ENCODE data around the gene ATP8A2.

ATP8A2 gene

GRCh38 chr13:25776722-25777121, 404.9 kb downstream of the ATP8A2 start:
- DNase-seq = no peak
- Mint-ChIP-seq H3K27me3 (ENCODE audit: low read depth, poor library complexity) (no peaks in the 10 kb centered on the region), H3K27ac (no peak overlapping the region), H3K36me3 (ENCODE audit: low read depth) (no peaks in the 10 kb centered on the region), H3K9me3 (no peaks in the 10 kb centered on the region), H3K4me3 (no peak overlapping the region), H3K4me1 (peaks cover 49% of the 10 kb centered on the region)
- no peak for TF ChIP-seq CTCF (IDR thresholded peaks at IDR 0.05)

- Mint-ChIP-seq H3K27ac (no peak overlapping the region), H3K27me3 (ENCODE audit: low read depth, poor library complexity) (no peaks in the 10 kb centered on the region), H3K4me1 (peaks cover 41% of the 10 kb centered on the region), H3K36me3 (ENCODE audit: low read depth) (no peaks in the 10 kb centered on the region), H3K9me3 (no peaks in the 10 kb centered on the region), H3K4me3 (no peak overlapping the region)
- TF ChIP-seq CTCF (IDR thresholded peaks at IDR 0.05) = no peak
- DNase-seq = no peak
These were observed 405.7 kb downstream of the ATP8A2 start for GRCh38 chr13:25777509-25777908.

GRCh38 chr13:25778365-25778764, 406.6 kb downstream of the ATP8A2 start:
- H3K4me3 Mint-ChIP-seq = no peak overlapping the region
- peaks cover 44% of the 10 kb centered on the region for H3K4me1 Mint-ChIP-seq
- no peak for TF ChIP-seq CTCF (IDR thresholded peaks at IDR 0.05)
- H3K36me3 Mint-ChIP-seq (ENCODE audit: low read depth) = no peaks in the 10 kb centered on the region
- H3K9me3 Mint-ChIP-seq = no peaks in the 10 kb centered on the region
- H3K27ac Mint-ChIP-seq = no peak overlapping the region
- no peak for DNase-seq
- H3K27me3 Mint-ChIP-seq (ENCODE audit: low read depth, poor library complexity) = peaks cover 4% of the 10 kb centered on the region

GRCh38 chr13:25778808-25779305, 407.1 kb downstream of the ATP8A2 start:
- no peak for TF ChIP-seq CTCF (IDR thresholded peaks at IDR 0.05)
- Mint-ChIP-seq H3K4me3 (no peak overlapping the region), H3K4me1 (peaks cover 49% of the 10 kb centered on the region), H3K36me3 (ENCODE audit: low read depth) (no peaks in the 10 kb centered on the region), H3K9me3 (no peaks in the 10 kb centered on the region), H3K27me3 (ENCODE audit: low read depth, poor library complexity) (peaks cover 4% of the 10 kb centered on the region), H3K27ac (no peak overlapping the region)
- DNase-seq = no peak

GRCh38 chr13:25783076-25783475, 411.3 kb downstream of the ATP8A2 start:
- DNase-seq = no peak
- TF ChIP-seq CTCF (IDR thresholded peaks at IDR 0.05) = no peak
- Mint-ChIP-seq H3K36me3 (ENCODE audit: low read depth) (no peaks in the 10 kb centered on the region), H3K27me3 (ENCODE audit: low read depth, poor library complexity) (peaks cover 8% of the 10 kb centered on the region), H3K9me3 (no peaks in the 10 kb centered on the region), H3K4me3 (no peak overlapping the region), H3K27ac (no peak overlapping the region), H3K4me1 (peaks cover 27% of the 10 kb centered on the region)

GRCh38 chr13:25783601-25784024, 411.8 kb downstream of the ATP8A2 start:
- Mint-ChIP-seq H3K36me3 (ENCODE audit: low read depth) (no peaks in the 10 kb centered on the region), H3K4me3 (no peak overlapping the region), H3K4me1 (peaks cover 22% of the 10 kb centered on the region), H3K27me3 (ENCODE audit: low read depth, poor library complexity) (peaks cover 8% of the 10 kb centered on the region), H3K27ac (no peak overlapping the region), H3K9me3 (no peaks in the 10 kb centered on the region)
- TF ChIP-seq CTCF (IDR thresholded peaks at IDR 0.05) = no peak
- DNase-seq = no peak

All from nephron progenitor cell (in vitro differentiated cells).